RWPE1 (cell line): ENCODE measurements around the gene ZFAND3.

Source experiments
- CTCF ChIA-PET: fragments of 350-600 bp; sonication (Branson Sonifier 250); formaldehyde crosslinking; extraction: SDS; loops from one replicate; lab custom pipeline; 2021; lab: Yijun Ruan, JAX
- POLR2A ChIA-PET: fragments of 400-600 bp; formaldehyde crosslinking; extraction: SDS; loops from one replicate; lab custom pipeline; 2020; ENCODE audit warnings: antibody characterized with exemption; ENCODE audit not compliant: low non-redundant PET; lab: Yijun Ruan, JAX
- DNase-seq: peaks from one replicate; pipeline ENCODE4 v3.0.0; 2012; ENCODE audit warnings: low spot score
- H3K27ac ChIP-seq: fragments of 450-650 bp; 2 replicates; pipeline ENCODE4 v1.5.1; 2017
- CTCF ChIP-seq: fragments of 450-650 bp; conservative IDR thresholded peaks from 2 replicates; pipeline ENCODE4 v1.5.1; 2017; ENCODE audit warnings: low read depth, mild to moderate bottlenecking

Gene ZFAND3

GRCh38 chr6:38194282-38194572 is 374.7 kb downstream of the ZFAND3 start:
- CTCF ChIA-PET, result no interaction called here
- POLR2A ChIA-PET, result no interaction called here
- TF ChIP-seq CTCF, result no peak

GRCh38 chr6:38194589-38194988 is 375.1 kb downstream of the ZFAND3 start:
- TF ChIP-seq CTCF, result no peak
- ChIA-PET CTCF (no interaction called here), POLR2A (no interaction called here)
- H3K27ac ChIP-seq, result no peak overlapping the region
- no peak for DNase-seq

More at GRCh38 chr6:38194282-38194572, 374.7 kb downstream of the ZFAND3 start:
- H3K27ac ChIP-seq, result no peak overlapping the region
- DNase-seq, result no peak

GRCh38 chr6:38195113-38195635 is 375.6 kb downstream of the ZFAND3 start:
- no peak for TF ChIP-seq CTCF
- ChIA-PET POLR2A (no interaction called here), CTCF (no interaction called here)
- DNase-seq, result no peak
- no peak overlapping the region for H3K27ac ChIP-seq

- ChIA-PET POLR2A (no interaction called here), CTCF (no interaction called here)
- no peak for DNase-seq
- H3K27ac ChIP-seq, result no peak overlapping the region
- no peak for TF ChIP-seq CTCF
Observed at GRCh38 chr6:38198219-38198618, 378.7 kb downstream of the ZFAND3 start.
